ENCODE data around the gene STK33. TPM values are rescaled to one million over a fixed set of nuclear protein-coding genes. Genes with fewer than 3 reads are reported as not detected.

The STK33 gene
- 10.5 TPM for total RNA-seq
- 13.3 TPM for polyA plus RNA-seq
- long read RNA-seq, donor 1 = 0 reads
- long read RNA-seq, donor 2 = 0 reads
- long read RNA-seq, donor 3 = 0 reads
- long read RNA-seq, donor 4 = 0 reads
- long read RNA-seq, donor 5, partial matches to known transcripts = 0 of 1 reads
- long read RNA-seq, donor 5, other reads (novel, unspliced or antisense) = 0 of 1 reads
- long read RNA-seq, donor 6 = 0 reads
- long read RNA-seq, donor 7, partial matches to known transcripts = 2,736 of 4,244 reads
- long read RNA-seq, donor 7, other reads (novel, unspliced or antisense) = 1,507 of 4,244 reads
- long read RNA-seq, donor 8 = 0 reads
- long read RNA-seq, donor 9 = 0 reads
- long read RNA-seq, donor 10 = 0 reads

GRCh38 chr11:8593935-8594909, at the start of gene STK33:
TSS of gene STK33 (minus strand) at chr11:8594228. CDS start at chr11:8474905, 119,323 bp downstream.
- WGBS = 5% methylated on average over 55 of the region's 55 CpGs
- H3K9me3 ChIP-seq (ENCODE audit: control insufficient read depth in 2 of 2, insufficient read depth in 1 of 2, low read length in 1 of 2) = no peaks in the 10 kb centered on the region
- H3K4me3 ChIP-seq (ENCODE audit: low read length in 2 of 2) = peak within 1 kb of the TSS; percentile 53 to 82
- H3K36me3 ChIP-seq (ENCODE audit: control insufficient read depth in 2 of 2, insufficient read depth in 2 of 2, low read length in 1 of 2) = no peaks in the 10 kb centered on the region
- peak in 4 of 9 donors; percentile 19 to 66 (median 42) for DNase-seq (ENCODE audit: low read depth in 6 of 9, low spot score in 9 of 9)
- no peak within 1 kb of the TSS for H3K27ac ChIP-seq (ENCODE audit: low read depth in 1 of 2, low read length in 1 of 2)
- peaks cover 0 to 10% of the 10 kb centered on the region in 2 donors for H3K27me3 ChIP-seq (ENCODE audit: control insufficient read depth in 2 of 2, insufficient read depth in 1 of 2, low read length in 1 of 2)
- peaks cover 4 to 5% of the 10 kb centered on the region in 2 donors for H3K4me1 ChIP-seq (ENCODE audit: control insufficient read depth in 2 of 2, insufficient read depth in 2 of 2, low read length in 2 of 2)

GRCh38 chr11:8642196-8642841, 48.3 kb upstream of the STK33 start:
- DNase-seq (ENCODE audit: low read depth in 6 of 9, low spot score in 9 of 9) = no peak
- H3K27me3 ChIP-seq (ENCODE audit: control insufficient read depth in 2 of 2, insufficient read depth in 1 of 2, low read length in 1 of 2) = no peaks in the 10 kb centered on the region
- no peak overlapping the region for H3K27ac ChIP-seq (ENCODE audit: low read depth in 1 of 2, low read length in 1 of 2)
- peaks cover 22 to 30% of the 10 kb centered on the region in 2 donors for H3K36me3 ChIP-seq (ENCODE audit: control insufficient read depth in 2 of 2, insufficient read depth in 2 of 2, low read length in 1 of 2)
- H3K9me3 ChIP-seq (ENCODE audit: control insufficient read depth in 2 of 2, insufficient read depth in 1 of 2, low read length in 1 of 2) = no peaks in the 10 kb centered on the region
- WGBS = 96% methylated on average over 5 of the region's 5 CpGs
- H3K4me3 ChIP-seq (ENCODE audit: low read length in 2 of 2) = no peak overlapping the region
- peaks cover 0 to 4% of the 10 kb centered on the region in 2 donors for H3K4me1 ChIP-seq (ENCODE audit: control insufficient read depth in 2 of 2, insufficient read depth in 2 of 2, low read length in 2 of 2)

- Histone ChIP-seq H3K4me1 (ENCODE audit: control insufficient read depth in 2 of 2, insufficient read depth in 2 of 2, low read length in 2 of 2) (peaks cover 0 to 4% of the 10 kb centered on the region in 2 donors), H3K9me3 (ENCODE audit: control insufficient read depth in 2 of 2, insufficient read depth in 1 of 2, low read length in 1 of 2) (no peaks in the 10 kb centered on the region), H3K4me3 (ENCODE audit: low read length in 2 of 2) (no peak overlapping the region), H3K27ac (ENCODE audit: low read depth in 1 of 2, low read length in 1 of 2) (no peak overlapping the region), H3K36me3 (ENCODE audit: control insufficient read depth in 2 of 2, insufficient read depth in 2 of 2, low read length in 1 of 2) (peaks cover 21 to 28% of the 10 kb centered on the region in 2 donors), H3K27me3 (ENCODE audit: control insufficient read depth in 2 of 2, insufficient read depth in 1 of 2, low read length in 1 of 2) (no peaks in the 10 kb centered on the region)
- DNase-seq (ENCODE audit: low read depth in 6 of 9, low spot score in 9 of 9) = peak in 1 of 9 donors; percentile 4
- 95% methylated on average over 2 of the region's 2 CpGs for WGBS
Observed at GRCh38 chr11:8641332-8641731, 47.3 kb upstream of the STK33 start.

- Histone ChIP-seq H3K4me1 (ENCODE audit: control insufficient read depth in 2 of 2, insufficient read depth in 2 of 2, low read length in 2 of 2) (peaks cover 0 to 4% of the 10 kb centered on the region in 2 donors), H3K36me3 (ENCODE audit: control insufficient read depth in 2 of 2, insufficient read depth in 2 of 2, low read length in 1 of 2) (peaks cover 12 to 25% of the 10 kb centered on the region in 2 donors), H3K9me3 (ENCODE audit: control insufficient read depth in 2 of 2, insufficient read depth in 1 of 2, low read length in 1 of 2) (no peaks in the 10 kb centered on the region), H3K27me3 (ENCODE audit: control insufficient read depth in 2 of 2, insufficient read depth in 1 of 2, low read length in 1 of 2) (no peaks in the 10 kb centered on the region), H3K4me3 (ENCODE audit: low read length in 2 of 2) (no peak overlapping the region), H3K27ac (ENCODE audit: low read depth in 1 of 2, low read length in 1 of 2) (no peak overlapping the region)
- WGBS = 90% methylated on average over 5 of the region's 5 CpGs
- DNase-seq (ENCODE audit: low read depth in 6 of 9, low spot score in 9 of 9) = no peak
Observed at GRCh38 chr11:8640267-8640906, 46.4 kb upstream of the STK33 start.

GRCh38 chr11:8639655-8640054, 45.6 kb upstream of the STK33 start:
- Histone ChIP-seq H3K9me3 (ENCODE audit: control insufficient read depth in 2 of 2, insufficient read depth in 1 of 2, low read length in 1 of 2) (no peaks in the 10 kb centered on the region), H3K27me3 (ENCODE audit: control insufficient read depth in 2 of 2, insufficient read depth in 1 of 2, low read length in 1 of 2) (no peaks in the 10 kb centered on the region), H3K36me3 (ENCODE audit: control insufficient read depth in 2 of 2, insufficient read depth in 2 of 2, low read length in 1 of 2) (peaks cover 10 to 20% of the 10 kb centered on the region in 2 donors), H3K4me1 (ENCODE audit: control insufficient read depth in 2 of 2, insufficient read depth in 2 of 2, low read length in 2 of 2) (peaks cover 0 to 4% of the 10 kb centered on the region in 2 donors), H3K4me3 (ENCODE audit: low read length in 2 of 2) (no peak overlapping the region), H3K27ac (ENCODE audit: low read depth in 1 of 2, low read length in 1 of 2) (no peak overlapping the region)
- no peak for DNase-seq (ENCODE audit: low read depth in 6 of 9, low spot score in 9 of 9)
- WGBS = 92% methylated on average over 3 of the region's 3 CpGs

- 97% methylated on average over 5 of the region's 5 CpGs for WGBS
- no peaks in the 10 kb centered on the region for H3K27me3 ChIP-seq (ENCODE audit: control insufficient read depth in 2 of 2, insufficient read depth in 1 of 2, low read length in 1 of 2)
- no peak overlapping the region for H3K27ac ChIP-seq (ENCODE audit: low read depth in 1 of 2, low read length in 1 of 2)
- peaks cover 10 to 18% of the 10 kb centered on the region in 2 donors for H3K36me3 ChIP-seq (ENCODE audit: control insufficient read depth in 2 of 2, insufficient read depth in 2 of 2, low read length in 1 of 2)
- H3K4me1 ChIP-seq (ENCODE audit: control insufficient read depth in 2 of 2, insufficient read depth in 2 of 2, low read length in 2 of 2) = peaks cover 0 to 4% of the 10 kb centered on the region in 2 donors
- H3K9me3 ChIP-seq (ENCODE audit: control insufficient read depth in 2 of 2, insufficient read depth in 1 of 2, low read length in 1 of 2) = no peaks in the 10 kb centered on the region
- no peak for DNase-seq (ENCODE audit: low read depth in 6 of 9, low spot score in 9 of 9)
- no peak overlapping the region for H3K4me3 ChIP-seq (ENCODE audit: low read length in 2 of 2)
Observed at GRCh38 chr11:8638300-8638699, 44.3 kb upstream of the STK33 start.

GRCh38 chr11:8636127-8636526, 42.1 kb upstream of the STK33 start:
- no peaks in the 10 kb centered on the region for H3K9me3 ChIP-seq (ENCODE audit: control insufficient read depth in 2 of 2, insufficient read depth in 1 of 2, low read length in 1 of 2)
- H3K36me3 ChIP-seq (ENCODE audit: control insufficient read depth in 2 of 2, insufficient read depth in 2 of 2, low read length in 1 of 2) = peaks cover 11 to 18% of the 10 kb centered on the region in 2 donors
- H3K27me3 ChIP-seq (ENCODE audit: control insufficient read depth in 2 of 2, insufficient read depth in 1 of 2, low read length in 1 of 2) = no peaks in the 10 kb centered on the region
- H3K4me1 ChIP-seq (ENCODE audit: control insufficient read depth in 2 of 2, insufficient read depth in 2 of 2, low read length in 2 of 2) = peaks cover 0 to 3% of the 10 kb centered on the region in 2 donors
- DNase-seq (ENCODE audit: low read depth in 6 of 9, low spot score in 9 of 9) = no peak
- H3K27ac ChIP-seq (ENCODE audit: low read depth in 1 of 2, low read length in 1 of 2) = no peak overlapping the region
- 98% methylated on average over 2 of the region's 2 CpGs for WGBS
- no peak overlapping the region for H3K4me3 ChIP-seq (ENCODE audit: low read length in 2 of 2)

GRCh38 chr11:8634498-8634897, 40.5 kb upstream of the STK33 start:
- peaks cover 9 to 11% of the 10 kb centered on the region in 2 donors for H3K36me3 ChIP-seq (ENCODE audit: control insufficient read depth in 2 of 2, insufficient read depth in 2 of 2, low read length in 1 of 2)
- H3K27ac ChIP-seq (ENCODE audit: low read depth in 1 of 2, low read length in 1 of 2) = no peak overlapping the region
- H3K4me3 ChIP-seq (ENCODE audit: low read length in 2 of 2) = no peak overlapping the region
- 98% methylated on average over 6 of the region's 6 CpGs for WGBS
- no peak for DNase-seq (ENCODE audit: low read depth in 6 of 9, low spot score in 9 of 9)
- no peaks in the 10 kb centered on the region for H3K27me3 ChIP-seq (ENCODE audit: control insufficient read depth in 2 of 2, insufficient read depth in 1 of 2, low read length in 1 of 2)
- H3K4me1 ChIP-seq (ENCODE audit: control insufficient read depth in 2 of 2, insufficient read depth in 2 of 2, low read length in 2 of 2) = no peaks in the 10 kb centered on the region
- no peaks in the 10 kb centered on the region for H3K9me3 ChIP-seq (ENCODE audit: control insufficient read depth in 2 of 2, insufficient read depth in 1 of 2, low read length in 1 of 2)
